HL-60 (cell line): ENCODE data around the gene SERPINB1.

Experiments
- DNase-seq, 2 experiments: peaks; one replicate each; pipeline ENCODE4 v3.0.0-alpha.2; 2010 to 2020; ENCODE audit warnings: low read depth in 1 of 2, low spot score in 1 of 2
- H3K27ac ChIP-seq: fragments of 250-450 bp; sonication (Bioruptor Pico); replicated peaks from 2 replicates; pipeline ENCODE4 v1.5.1; 2020; ENCODE audit warnings: mild to moderate bottlenecking, moderate library complexity
- H3K27me3 ChIP-seq: fragments of 250-450 bp; sonication (Bioruptor Pico); 2 replicates; pipeline ENCODE4 v1.5.1; 2021; ENCODE audit warnings: mild to moderate bottlenecking, moderate library complexity; ENCODE audit not compliant: insufficient read depth, poor library complexity, severe bottlenecking
- H3K4me3 ChIP-seq: replicated peaks from 2 replicates; pipeline ENCODE4 v1.5.1; 2011; ENCODE audit warnings: mild to moderate bottlenecking, control low read depth, low read length; ENCODE audit not compliant: insufficient read depth
- GABPA ChIP-seq: IDR thresholded peaks from 2 replicates; pipeline ENCODE4 v1.6.1; 2012; ENCODE audit warnings: low read depth
- POLR2AphosphoS5 ChIP-seq: IDR thresholded peaks from 2 replicates; pipeline ENCODE4 v1.6.1; 2012; ENCODE audit warnings: low read depth
- SPI1 ChIP-seq: IDR thresholded peaks from 2 replicates; pipeline ENCODE4 v1.6.1; 2012; ENCODE audit warnings: low read depth, mild to moderate bottlenecking, borderline replicate concordance
- TF ChIP-seq, protein P1 (sequence below): IDR thresholded peaks from 2 replicates; pipeline ENCODE4 v1.6.1; 2012; ENCODE audit warnings: low read depth; ENCODE audit not compliant: insufficient replicate concordance
- TF ChIP-seq, protein P2 (sequence below): IDR thresholded peaks from one replicate; pipeline ENCODE4 v1.5.1; 2011; ENCODE audit warnings: low read length, control low read depth, inconsistent platforms; ENCODE audit not compliant: insufficient read depth

SERPINB1 gene

DNA sequence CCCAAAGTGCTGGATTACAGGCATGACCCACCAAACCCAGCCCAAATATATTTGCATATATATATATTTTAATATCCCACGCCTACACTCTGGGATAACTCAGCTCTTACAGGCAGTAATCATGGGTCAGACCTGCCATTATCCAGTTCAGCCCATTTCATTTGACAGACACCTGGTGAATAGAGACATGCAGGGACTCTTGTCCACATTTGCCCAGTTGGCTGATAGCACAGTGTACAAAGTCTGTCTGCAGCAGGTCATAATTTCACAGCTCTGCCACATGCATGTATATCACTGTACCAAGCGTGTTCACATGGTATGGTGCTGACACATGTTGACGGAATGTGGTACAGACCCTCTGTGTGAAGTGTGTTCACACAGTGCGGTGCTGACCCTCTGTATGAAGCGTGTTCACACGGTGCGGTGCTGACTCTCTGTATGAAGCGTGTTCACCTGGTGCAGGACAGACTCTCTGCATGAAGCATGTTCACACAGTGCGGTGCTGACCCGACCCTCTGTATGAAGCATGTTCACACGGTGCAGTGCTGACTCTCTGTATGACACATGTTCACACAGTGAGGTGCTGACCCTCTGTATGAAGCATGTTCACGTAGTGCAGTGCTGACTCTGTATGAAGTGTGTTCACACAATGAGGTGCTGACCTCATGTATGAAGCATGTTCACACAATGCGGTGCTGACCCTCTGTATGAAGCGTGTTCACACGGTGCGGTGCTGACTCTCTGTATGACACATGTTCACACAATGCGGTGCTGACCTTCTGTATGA lies 10.3 kb upstream of the SERPINB1 start:
- H3K27ac ChIP-seq = no peak overlapping the region

DNA sequence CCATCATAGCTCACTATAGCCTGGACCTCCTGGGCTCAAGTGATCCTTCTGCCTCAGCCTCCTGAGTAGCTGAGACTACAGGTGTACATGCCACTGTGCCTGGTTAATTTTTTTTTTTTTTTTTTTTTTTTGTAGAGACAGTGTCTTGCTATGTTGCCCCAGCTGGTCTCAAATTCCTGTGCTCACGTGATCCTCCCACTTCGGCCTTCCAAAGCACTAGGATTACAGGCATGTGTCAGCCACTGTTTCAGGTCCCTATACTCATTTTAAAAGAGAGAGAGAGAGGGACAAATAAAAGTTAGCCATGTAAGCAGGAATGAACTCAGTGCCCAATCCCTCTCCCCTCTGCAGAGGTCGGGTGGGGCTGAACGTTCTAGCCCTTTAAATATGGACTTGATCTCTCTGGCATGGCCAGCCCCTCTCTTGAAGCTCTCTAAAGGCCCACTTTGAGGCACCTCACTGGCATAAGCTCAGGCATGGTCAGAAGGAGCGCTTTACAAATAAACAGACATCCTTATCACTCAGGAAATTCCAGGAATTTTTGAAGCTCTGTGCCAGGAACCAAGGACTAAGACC lies 9.0 kb upstream of the SERPINB1 start:
- DNase-seq = no peak
- TF ChIP-seq GABPA (no peak), SPI1 (no peak), POLR2AphosphoS5 (no peak)
- TF ChIP-seq, protein P1, sequence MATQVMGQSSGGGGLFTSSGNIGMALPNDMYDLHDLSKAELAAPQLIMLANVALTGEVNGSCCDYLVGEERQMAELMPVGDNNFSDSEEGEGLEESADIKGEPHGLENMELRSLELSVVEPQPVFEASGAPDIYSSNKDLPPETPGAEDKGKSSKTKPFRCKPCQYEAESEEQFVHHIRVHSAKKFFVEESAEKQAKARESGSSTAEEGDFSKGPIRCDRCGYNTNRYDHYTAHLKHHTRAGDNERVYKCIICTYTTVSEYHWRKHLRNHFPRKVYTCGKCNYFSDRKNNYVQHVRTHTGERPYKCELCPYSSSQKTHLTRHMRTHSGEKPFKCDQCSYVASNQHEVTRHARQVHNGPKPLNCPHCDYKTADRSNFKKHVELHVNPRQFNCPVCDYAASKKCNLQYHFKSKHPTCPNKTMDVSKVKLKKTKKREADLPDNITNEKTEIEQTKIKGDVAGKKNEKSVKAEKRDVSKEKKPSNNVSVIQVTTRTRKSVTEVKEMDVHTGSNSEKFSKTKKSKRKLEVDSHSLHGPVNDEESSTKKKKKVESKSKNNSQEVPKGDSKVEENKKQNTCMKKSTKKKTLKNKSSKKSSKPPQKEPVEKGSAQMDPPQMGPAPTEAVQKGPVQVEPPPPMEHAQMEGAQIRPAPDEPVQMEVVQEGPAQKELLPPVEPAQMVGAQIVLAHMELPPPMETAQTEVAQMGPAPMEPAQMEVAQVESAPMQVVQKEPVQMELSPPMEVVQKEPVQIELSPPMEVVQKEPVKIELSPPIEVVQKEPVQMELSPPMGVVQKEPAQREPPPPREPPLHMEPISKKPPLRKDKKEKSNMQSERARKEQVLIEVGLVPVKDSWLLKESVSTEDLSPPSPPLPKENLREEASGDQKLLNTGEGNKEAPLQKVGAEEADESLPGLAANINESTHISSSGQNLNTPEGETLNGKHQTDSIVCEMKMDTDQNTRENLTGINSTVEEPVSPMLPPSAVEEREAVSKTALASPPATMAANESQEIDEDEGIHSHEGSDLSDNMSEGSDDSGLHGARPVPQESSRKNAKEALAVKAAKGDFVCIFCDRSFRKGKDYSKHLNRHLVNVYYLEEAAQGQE = no peak
- Histone ChIP-seq H3K4me3 (no peak overlapping the region), H3K27ac (no peak overlapping the region), H3K27me3 (no peaks in the 10 kb centered on the region)

More for the DNA sequence above, 10.3 kb upstream of the SERPINB1 start:
- TF ChIP-seq POLR2AphosphoS5 (no peak), SPI1 (no peak), GABPA (no peak)
- TF ChIP-seq, protein P1 = no peak
- TF ChIP-seq, protein P2, sequence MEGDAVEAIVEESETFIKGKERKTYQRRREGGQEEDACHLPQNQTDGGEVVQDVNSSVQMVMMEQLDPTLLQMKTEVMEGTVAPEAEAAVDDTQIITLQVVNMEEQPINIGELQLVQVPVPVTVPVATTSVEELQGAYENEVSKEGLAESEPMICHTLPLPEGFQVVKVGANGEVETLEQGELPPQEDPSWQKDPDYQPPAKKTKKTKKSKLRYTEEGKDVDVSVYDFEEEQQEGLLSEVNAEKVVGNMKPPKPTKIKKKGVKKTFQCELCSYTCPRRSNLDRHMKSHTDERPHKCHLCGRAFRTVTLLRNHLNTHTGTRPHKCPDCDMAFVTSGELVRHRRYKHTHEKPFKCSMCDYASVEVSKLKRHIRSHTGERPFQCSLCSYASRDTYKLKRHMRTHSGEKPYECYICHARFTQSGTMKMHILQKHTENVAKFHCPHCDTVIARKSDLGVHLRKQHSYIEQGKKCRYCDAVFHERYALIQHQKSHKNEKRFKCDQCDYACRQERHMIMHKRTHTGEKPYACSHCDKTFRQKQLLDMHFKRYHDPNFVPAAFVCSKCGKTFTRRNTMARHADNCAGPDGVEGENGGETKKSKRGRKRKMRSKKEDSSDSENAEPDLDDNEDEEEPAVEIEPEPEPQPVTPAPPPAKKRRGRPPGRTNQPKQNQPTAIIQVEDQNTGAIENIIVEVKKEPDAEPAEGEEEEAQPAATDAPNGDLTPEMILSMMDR = no peak
- DNase-seq = no peak
- Histone ChIP-seq H3K27me3 (no peaks in the 10 kb centered on the region), H3K4me3 (no peak overlapping the region)

DNA sequence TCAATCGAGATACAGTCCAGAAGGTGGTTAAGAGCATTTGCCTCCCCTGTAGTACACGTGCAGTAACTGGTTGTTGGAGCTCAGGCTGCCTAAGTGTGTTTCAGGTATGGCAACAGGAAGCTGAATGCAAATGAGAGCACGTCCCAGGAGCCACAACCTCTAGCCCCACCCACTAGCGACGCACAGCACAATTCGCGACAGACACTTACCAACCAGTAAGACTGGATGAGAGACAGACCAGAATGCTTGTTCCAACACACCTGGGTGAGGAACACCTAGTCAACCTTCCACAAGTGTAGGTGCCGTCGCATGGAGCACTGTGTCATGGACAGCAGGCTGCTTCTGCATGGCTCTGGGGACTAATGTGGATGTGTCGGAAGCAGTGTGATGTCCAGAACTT lies 7.2 kb upstream of the SERPINB1 start:
- no peak for DNase-seq

More for the DNA sequence above, 7.2 kb upstream of the SERPINB1 start:
- Histone ChIP-seq H3K27ac (no peak overlapping the region), H3K4me3 (no peak overlapping the region), H3K27me3 (no peaks in the 10 kb centered on the region)
- TF ChIP-seq GABPA (no peak), POLR2AphosphoS5 (no peak), SPI1 (no peak)
- TF ChIP-seq, protein P2 = no peak
- TF ChIP-seq, protein P1 = no peak
